Glomerular visceral epithelial cell (primary cell): ENCODE results near the gene OSBPL10.
"Not testable (repeated sequence)": the region's sequence is repeated elsewhere in the genome, so short reads cannot be mapped to it uniquely, and the experiment has no call there.

Experiments
- DNase-seq: peaks from one replicate; pipeline ENCODE4 v3.0.0-alpha.2; 2016; ENCODE audit errors: extremely low spot score

The OSBPL10 gene

DNA sequence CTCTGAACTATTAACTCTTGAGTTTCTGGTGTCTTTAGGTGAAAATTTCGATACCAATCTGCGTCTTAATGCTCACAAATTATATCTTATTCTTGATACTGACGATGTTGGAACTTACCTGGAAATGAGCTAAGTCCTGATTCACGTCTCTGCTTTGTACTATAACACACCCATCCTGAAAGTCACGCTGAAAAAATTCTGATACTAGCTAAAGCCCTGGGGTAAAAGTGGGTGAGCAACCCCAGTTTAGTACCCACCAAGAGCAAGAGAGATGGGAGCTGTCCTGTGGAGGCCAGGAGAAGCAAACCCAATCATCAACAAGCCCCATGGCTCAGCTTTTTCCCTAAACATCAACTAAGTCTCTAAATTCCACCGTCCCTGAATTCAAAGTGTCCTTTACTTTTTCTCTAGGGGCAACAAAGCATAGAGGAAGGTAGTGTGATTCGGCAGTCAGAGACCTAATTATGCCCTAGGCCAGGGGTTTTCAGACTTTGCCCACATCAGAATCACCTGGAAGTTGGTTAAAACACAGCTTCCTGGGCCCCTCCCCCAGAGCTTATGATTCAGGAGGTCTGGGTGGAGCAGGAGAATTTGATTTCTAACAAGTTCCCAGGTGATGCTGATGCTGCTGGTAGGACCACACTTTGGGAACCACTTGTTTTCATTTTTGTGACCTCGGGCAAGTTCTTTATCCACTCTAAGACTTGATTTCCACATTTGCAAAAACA, 90.2 kb downstream of the OSBPL10 start:
- no peak for DNase-seq

- no peak for DNase-seq
Measured at GRCh38 chr3:31890007-31890406, 91.1 kb downstream of the OSBPL10 start.

- no peak for DNase-seq
Measured at GRCh38 chr3:31885235-31885634, 95.8 kb downstream of the OSBPL10 start.

DNA sequence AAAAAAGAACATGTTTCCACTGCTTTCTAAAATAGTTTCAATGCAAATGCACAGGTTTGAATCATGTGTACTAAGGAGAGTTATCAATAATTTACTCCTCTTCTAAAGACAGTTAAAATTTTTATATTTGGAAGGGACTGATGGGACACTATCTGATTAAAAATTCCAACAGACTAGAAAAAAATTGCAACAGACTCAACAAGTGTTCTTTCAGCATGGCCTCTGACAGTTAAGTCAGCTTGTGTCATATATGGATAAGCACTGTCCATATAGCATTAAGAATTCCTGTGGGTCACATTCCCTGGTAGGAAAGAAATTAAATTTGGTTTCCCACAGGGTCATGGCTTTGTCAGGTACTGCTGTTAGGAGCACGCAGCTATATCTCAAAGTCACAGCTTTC, 96.8 kb downstream of the OSBPL10 start:
- no peak for DNase-seq

DNA sequence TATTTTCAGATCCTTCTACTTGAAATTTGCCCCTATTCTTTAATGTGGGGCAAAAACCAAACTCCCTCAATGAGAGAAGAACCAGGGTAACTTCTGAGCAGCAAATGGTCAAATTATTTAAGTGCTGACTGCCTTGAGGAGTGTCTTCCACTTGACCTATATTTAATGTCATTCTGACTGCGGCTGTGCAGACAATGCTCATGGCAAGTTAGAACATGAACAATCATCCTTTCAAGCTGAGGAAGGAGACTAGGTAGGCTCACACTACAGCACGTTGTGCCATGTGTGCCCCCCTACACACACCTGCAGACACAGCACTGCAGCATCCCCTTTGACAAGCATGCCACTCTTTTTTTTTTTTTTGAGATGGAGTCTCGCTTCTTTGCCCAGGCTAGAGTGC, 98.2 kb downstream of the OSBPL10 start:
- DNase-seq, result no peak

- no peak for DNase-seq
Measured at GRCh38 chr3:31882431-31882830, 98.6 kb downstream of the OSBPL10 start.

DNA sequence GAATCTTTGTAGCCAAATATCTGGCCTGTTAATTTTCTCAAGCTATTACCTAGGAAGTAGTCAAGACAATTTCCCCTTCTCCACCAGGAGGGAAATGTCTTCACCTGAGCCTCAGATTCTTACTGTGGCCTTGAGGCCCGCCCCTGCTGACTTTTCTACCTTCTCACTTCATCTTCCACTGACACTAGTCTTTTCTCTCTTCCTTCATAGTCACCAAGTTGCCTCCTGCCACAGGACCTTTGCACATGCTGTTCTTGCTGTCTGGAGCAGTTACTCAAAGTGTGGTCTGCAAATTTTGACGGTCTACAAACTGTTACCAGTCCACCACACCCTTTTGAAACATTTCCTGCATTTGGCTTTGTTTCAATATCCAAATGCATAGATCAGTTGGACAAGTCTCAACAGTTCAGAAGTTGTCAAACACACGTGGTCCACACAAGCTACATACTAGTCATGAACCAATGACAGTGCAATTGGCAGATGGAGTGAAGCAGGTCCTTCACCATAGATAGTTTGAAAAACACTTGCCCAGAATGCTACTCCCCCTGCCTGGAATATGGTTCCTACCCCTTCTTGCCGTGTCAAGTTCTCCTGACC, 100.5 kb downstream of the OSBPL10 start:
- DNase-seq, result no peak

- peak; percentile 22 for DNase-seq
Measured at GRCh38 chr3:31880020-31880419, 101.0 kb downstream of the OSBPL10 start.

- no peak for DNase-seq
Measured at GRCh38 chr3:31879365-31879764, 101.7 kb downstream of the OSBPL10 start.

DNA sequence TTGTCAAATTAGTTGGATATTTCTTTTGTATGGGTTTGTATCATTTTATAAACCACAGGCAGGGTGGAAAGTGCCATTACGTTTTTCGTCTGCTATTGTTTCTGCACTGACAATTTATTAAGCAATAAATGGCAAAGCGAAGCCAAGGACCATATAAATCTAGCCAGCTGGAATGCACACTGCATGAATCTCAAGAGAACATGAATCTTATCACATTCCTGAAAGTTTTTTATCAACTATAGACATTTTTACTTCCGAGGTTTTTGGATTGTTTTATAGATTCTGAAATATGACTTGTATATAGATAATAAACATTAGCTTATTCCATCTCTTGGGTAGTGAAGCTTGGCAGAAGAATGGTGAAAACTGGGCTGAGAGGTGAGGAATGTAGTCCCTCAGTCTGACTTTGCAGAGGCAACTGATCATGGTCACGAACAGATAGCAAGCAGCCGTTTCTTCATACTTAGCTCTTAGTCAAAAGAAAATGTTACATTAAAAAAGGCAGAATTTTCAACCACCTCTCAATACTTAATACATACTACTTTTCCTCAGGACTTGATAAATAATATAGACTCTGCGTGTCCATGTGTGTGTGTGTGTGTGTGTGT, 102.7 kb downstream of the OSBPL10 start:
- no peak for DNase-seq

DNA sequence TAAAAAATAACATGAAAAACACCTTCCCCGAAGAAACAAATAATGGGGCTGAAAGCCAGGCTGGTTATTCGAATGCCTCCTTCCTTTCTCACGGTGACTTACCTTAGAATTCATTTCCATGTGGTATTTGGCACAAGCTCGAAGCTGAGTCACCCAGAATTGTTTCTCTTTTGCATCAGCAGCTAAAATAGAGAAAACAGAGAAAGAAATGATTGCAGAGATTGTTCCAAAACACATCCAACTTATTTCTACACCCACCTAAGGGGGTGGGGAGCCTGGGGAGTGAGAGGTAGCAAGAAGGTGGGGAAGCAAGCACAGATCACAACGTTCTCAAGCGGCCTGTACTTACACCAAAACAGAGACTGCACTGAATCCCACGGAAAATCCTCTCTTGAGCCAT, 104.7 kb downstream of the OSBPL10 start:
- peak; percentile 55 for DNase-seq

DNA sequence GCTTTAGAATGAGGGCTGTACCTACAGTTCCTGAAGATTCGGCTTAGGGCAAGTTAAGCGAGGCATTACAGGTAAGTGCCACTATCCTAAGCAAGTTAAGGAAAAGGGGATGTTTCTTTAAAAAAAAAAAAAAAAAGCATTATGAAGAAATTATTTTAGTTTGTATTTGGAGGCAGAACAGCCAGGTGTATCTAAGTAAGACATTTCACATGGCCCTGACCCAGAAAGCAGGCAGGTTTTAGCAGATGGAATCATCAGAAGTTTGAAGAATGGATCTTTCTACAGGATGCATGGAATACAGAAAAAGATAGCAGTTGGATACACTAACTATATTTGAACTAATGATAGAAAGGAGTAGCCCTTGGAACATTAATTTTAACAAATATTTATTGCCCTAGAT, 105.6 kb downstream of the OSBPL10 start:
- DNase-seq, result no peak

- peak; percentile 9 for DNase-seq
Measured at GRCh38 chr3:31873254-31873820, 107.7 kb downstream of the OSBPL10 start.

DNA sequence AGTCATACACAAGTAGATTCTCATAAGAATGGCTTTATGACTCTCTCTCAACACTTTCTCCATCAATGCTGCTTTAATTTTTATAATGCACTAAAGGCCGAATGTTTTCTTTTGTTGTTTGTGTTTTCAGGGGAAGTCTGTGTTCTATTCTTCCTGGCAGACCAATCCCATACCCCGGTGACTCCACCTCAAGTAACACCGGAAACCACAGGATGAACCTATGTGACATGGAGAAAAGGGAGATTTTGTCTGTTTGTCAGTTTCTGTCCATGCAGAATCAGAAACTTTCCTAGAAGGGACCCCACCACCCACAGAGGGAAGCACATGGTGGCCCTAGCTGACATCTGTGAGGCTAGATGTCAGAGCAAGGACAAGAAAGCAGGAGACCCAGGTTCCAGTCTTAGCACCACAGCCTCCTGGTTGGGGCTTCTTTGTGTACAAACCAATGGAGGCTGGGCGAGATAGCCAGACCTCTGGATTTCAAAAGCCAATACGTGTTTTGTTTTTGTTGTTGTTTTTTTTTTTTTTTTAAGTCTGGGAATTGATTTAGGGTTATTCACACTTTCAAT, 109.0 kb downstream of the OSBPL10 start:
- no peak for DNase-seq

GRCh38 chr3:31870111-31870510, 111.0 kb downstream of the OSBPL10 start:
- not testable (repeated sequence) for DNase-seq

GRCh38 chr3:31868236-31868635, 112.8 kb downstream of the OSBPL10 start:
- no peak for DNase-seq

DNA sequence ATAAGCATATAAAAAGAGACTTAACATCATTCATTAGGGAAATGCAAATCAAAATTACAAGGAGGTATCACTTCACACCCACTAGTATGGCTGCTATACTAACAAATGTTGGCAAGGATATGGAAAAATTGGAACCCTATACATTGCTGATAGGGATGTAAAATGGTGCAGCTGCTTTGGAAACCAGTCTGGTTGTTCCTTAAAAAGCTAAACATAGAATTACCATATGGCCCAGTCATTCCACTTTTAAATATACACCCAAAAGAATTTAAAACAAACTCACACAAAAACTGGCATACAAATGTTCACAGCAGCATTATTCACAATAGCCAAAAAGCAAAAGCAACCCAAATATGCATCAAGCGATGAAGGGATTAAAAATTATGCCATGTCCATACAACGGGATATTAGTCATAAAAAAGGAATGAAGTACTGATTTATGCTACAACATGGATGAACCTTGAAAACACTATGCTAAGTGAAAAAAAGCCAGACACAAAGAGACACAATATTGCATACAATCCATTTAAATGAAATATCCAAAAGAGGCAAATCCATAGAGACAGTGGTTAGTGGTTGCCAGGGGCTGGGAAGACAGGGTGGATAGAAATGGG, 118.3 kb downstream of the OSBPL10 start:
- DNase-seq, result no peak

GRCh38 chr3:31861826-31862225, 119.2 kb downstream of the OSBPL10 start:
- no peak for DNase-seq

GRCh38 chr3:31860642-31861041, 120.4 kb downstream of the OSBPL10 start:
- DNase-seq, result not testable (repeated sequence)

DNA sequence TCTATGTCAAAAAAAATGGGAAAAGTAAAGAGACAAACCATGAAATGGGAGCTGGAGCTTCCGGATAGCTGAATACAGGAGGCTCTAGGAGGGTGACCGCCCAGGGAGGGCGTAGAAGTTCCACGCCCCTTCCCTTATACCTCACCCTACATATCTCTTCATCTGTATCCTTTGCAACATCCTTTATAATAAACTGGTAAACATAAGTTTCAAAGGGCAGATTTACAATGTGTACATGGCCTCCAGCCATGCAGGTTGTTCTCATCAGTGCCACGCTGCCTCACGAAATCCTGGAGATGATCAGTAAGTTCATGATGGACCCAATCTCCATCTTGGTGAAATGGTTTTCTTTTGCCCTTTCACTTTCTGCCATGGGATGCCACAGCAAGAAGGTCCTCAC, 121.8 kb downstream of the OSBPL10 start:
- no peak for DNase-seq

DNA sequence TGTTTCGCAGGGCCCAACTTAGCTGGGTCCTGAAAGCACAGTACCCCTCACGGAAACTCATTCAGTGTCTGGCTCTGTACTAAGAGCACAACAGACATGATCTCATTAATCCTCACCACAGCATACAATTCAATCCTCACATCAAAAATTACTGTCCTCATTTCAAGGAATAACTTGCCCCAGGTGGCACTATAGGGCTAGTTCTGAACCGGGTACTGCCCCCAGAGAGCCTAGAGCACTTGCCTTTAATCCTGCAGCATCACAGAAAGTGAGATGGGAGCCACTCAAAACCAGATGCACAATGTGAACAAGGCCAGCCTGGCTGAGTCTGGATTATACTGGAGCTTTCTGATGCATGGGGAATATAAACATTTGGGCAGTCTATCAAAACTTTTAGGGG, 122.6 kb downstream of the OSBPL10 start:
- peak; percentile 20 for DNase-seq

DNA sequence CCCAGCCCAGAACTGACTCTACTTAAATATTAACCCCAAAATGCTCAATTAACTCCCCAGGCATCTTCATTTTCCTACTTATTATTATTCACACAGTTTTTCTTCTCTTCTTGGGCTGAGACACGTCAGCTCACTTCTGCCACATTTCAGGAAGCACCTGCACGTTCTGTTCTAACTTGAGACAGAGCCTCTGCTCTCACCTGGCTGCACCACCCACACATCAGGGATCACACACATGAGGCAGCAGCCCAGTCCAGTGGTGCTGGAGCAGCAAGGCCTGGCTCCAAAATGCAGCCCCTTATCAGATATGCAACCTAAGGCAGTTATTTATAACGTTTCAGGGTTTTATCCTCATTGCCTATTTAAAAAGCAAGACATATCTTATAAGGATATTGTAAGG, 127.5 kb downstream of the OSBPL10 start:
- no peak for DNase-seq
